Upper lobe of right lung (tissue), 1 donor: ENCODE results near the gene MYL6. TPM values are rescaled to one million over a fixed set of nuclear protein-coding genes. Genes with fewer than 3 reads are reported as not detected.
A peak's percentile ranks its signal among the peaks of the same experiment; 100 is the strongest.

ENCODE experiments used
- ATAC-seq: fragments of 200-7000 bp; cut with Tn5 transposase; one replicate; pipeline ENCODE4 v1.9.1; 2020; ENCODE audit warnings: mild to moderate bottlenecking, moderate library complexity
- DNase-seq: peaks from one replicate; pipeline ENCODE4 v3.0.0-alpha.2; 2020
- H3K27ac ChIP-seq: fragments of 200-600 bp; one replicate; pipeline ENCODE4 v1.8.0; 2022
- H3K27me3 ChIP-seq: fragments of 200-600 bp; one replicate; pipeline ENCODE4 v1.8.0; 2022; ENCODE audit warnings: mild to moderate bottlenecking
- H3K36me3 ChIP-seq: fragments of 200-600 bp; one replicate; pipeline ENCODE4 v1.8.0; 2022
- H3K4me1 ChIP-seq: fragments of 200-600 bp; one replicate; pipeline ENCODE4 v1.8.0; 2022
- H3K4me3 ChIP-seq: fragments of 200-600 bp; one replicate; pipeline ENCODE4 v1.8.0; 2022; ENCODE audit warnings: mild to moderate bottlenecking
- H3K9me3 ChIP-seq: fragments of 200-600 bp; one replicate; pipeline ENCODE4 v1.8.0; 2022
- CTCF ChIP-seq: fragments of 200-600 bp; IDR thresholded peaks from one replicate; pipeline ENCODE4 v1.8.0; 2022; ENCODE audit warnings: antibody characterized with exemption
- intact Hi-C: fragments of 100-400 bp; cut with DNase I; formaldehyde crosslinking; loops from one replicate; pipeline ENCODE4 v1.11.0; 2022
- total RNA-seq: library from RNA; stranded (reverse); fragmentation: NEBNext Ultra II Directional; extraction: Animal tissue kit (Norgen Biotek cat#: 25700); gene quantifications from one replicate; pipeline ENCODE4 v1.2.1, GENCODE V29; 2021
- donor health status: DM: no; HTN: yes; CAD: no; lungs with severe emphysema.

The MYL6 gene
- total RNA-seq, 1 donor from 2014 or later: 1,254 TPM

- Histone ChIP-seq H3K27ac (no peak overlapping the region), H3K27me3 (no peaks in the 10 kb centered on the region), H3K4me3 (no peak overlapping the region), H3K36me3 (peaks cover 22% of the 10 kb centered on the region), H3K4me1 (peaks cover 52% of the 10 kb centered on the region), H3K9me3 (no peaks in the 10 kb centered on the region)
- intact Hi-C loops: loop anchor here (10.0 kb wide), 1 partner anchor 52 kb away; no protein-coding TSS in a partner anchor
- TF ChIP-seq CTCF: no peak
- no peak for ATAC-seq
- no peak for DNase-seq
Observed at GRCh38 chr12:56122637-56123036, 35.5 kb upstream of the MYL6 start.

- no peak for ATAC-seq
- Histone ChIP-seq H3K9me3 (no peaks in the 10 kb centered on the region), H3K4me1 (peaks cover 46% of the 10 kb centered on the region), H3K36me3 (peaks cover 20% of the 10 kb centered on the region), H3K27me3 (no peaks in the 10 kb centered on the region), H3K4me3 (no peak overlapping the region), H3K27ac (peak overlapping the region; percentile 83)
- TF ChIP-seq CTCF: no peak
- DNase-seq: no peak
- intact Hi-C loops: loop anchor here (10.0 kb wide), 1 partner anchor 51 kb away; no protein-coding TSS in a partner anchor
Observed at GRCh38 chr12:56124133-56124532, 34.0 kb upstream of the MYL6 start.

GRCh38 chr12:56126732-56127239 lies 31.4 kb upstream of the MYL6 start:
- H3K9me3 ChIP-seq: no peaks in the 10 kb centered on the region
- H3K36me3 ChIP-seq: peaks cover 22% of the 10 kb centered on the region
- no peak for DNase-seq
- ATAC-seq: no peak
- peaks cover 44% of the 10 kb centered on the region for H3K4me1 ChIP-seq
- H3K4me3 ChIP-seq: peak overlapping the region; percentile 37
- intact Hi-C loops: loop anchor here (10.0 kb wide), 1 partner anchor 48 kb away; no protein-coding TSS in a partner anchor
- H3K27ac ChIP-seq: peak overlapping the region; percentile 83
- TF ChIP-seq CTCF: no peak
- no peaks in the 10 kb centered on the region for H3K27me3 ChIP-seq

- Histone ChIP-seq H3K27me3 (no peaks in the 10 kb centered on the region), H3K36me3 (peaks cover 25% of the 10 kb centered on the region), H3K9me3 (no peaks in the 10 kb centered on the region), H3K4me1 (peaks cover 44% of the 10 kb centered on the region), H3K27ac (peak overlapping the region; percentile 83), H3K4me3 (peak overlapping the region; percentile 37)
- no peak for TF ChIP-seq CTCF
- DNase-seq (no peak), ATAC-seq (no peak)
- intact Hi-C loops: loop anchor here (10.0 kb wide), 1 partner anchor 47 kb away; no protein-coding TSS in a partner anchor
Observed at GRCh38 chr12:56127485-56127887, 30.7 kb upstream of the MYL6 start.

- Histone ChIP-seq H3K36me3 (peaks cover 31% of the 10 kb centered on the region), H3K27me3 (no peaks in the 10 kb centered on the region), H3K4me1 (peaks cover 44% of the 10 kb centered on the region), H3K4me3 (peak within 1 kb of the TSS; percentile 77), H3K9me3 (no peaks in the 10 kb centered on the region), H3K27ac (peak within 1 kb of the TSS; percentile 83)
- ATAC-seq (peak; percentile 93), DNase-seq (peak; percentile 97)
- TF ChIP-seq CTCF: no peak
- intact Hi-C loops: loop anchor here (10.0 kb wide), 1 partner anchor 47 kb away; no protein-coding TSS in a partner anchor
Observed at GRCh38 chr12:56127888-56128669, 30.1 kb upstream of the MYL6 start, which contains the start of gene ESYT1. ESYT1 (plus strand) TSS chr12:56128267; CDS start chr12:56128320, 53 bp downstream.
